ENCODE results near the gene TTLL3. TPM values are rescaled to one million over a fixed set of nuclear protein-coding genes. Genes with fewer than 3 reads are reported as not detected.

Gene TTLL3
- polyA plus RNA-seq, 1 donor (not counting 4 experiments of a cell fraction or from before 2014, with no cell fraction given), result 11.3 TPM

DNA sequence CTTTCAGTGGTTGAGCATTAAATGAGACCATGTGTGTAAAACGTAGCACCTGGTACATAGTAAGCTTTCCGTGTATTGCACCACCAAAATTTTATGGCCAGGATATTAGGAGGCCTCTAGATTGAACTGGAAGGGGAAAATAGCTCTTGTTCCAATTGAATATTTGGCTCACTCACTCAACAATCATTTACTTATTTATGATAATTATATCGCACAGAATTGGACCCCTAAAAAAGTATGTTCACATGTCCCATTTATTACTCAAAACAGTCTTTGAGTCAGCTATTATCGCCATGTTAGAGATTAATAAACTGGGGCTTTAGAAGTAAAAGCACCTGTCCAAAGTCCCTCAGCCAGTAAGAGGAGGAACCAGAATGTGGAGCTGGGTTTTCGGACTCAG, 5.1 kb upstream of the TTLL3 start:
- Histone ChIP-seq H3K4me2 (ENCODE audit: control insufficient read depth, extremely low read depth, insufficient read depth, low read depth, low read length) (no peak overlapping the region), H3K27me3 (ENCODE audit: control insufficient read depth, extremely low read depth, insufficient read depth, low read length) (no peaks in the 10 kb centered on the region), H3K4me3 (ENCODE audit: control insufficient read depth in 2 of 3, extremely low read depth in 1 of 3, insufficient read depth in 2 of 3, low read depth in 1 of 3, low read length in 3 of 3) (no peak overlapping the region), H4K20me1 (ENCODE audit: control insufficient read depth, extremely low read depth, insufficient read depth, low read length) (no peaks in the 10 kb centered on the region), H3K9me1 (ENCODE audit: control insufficient read depth, extremely low read depth, insufficient read depth, low read length) (no peaks in the 10 kb centered on the region), H3K79me2 (ENCODE audit: control insufficient read depth, insufficient read depth, low read length) (no peaks in the 10 kb centered on the region), H2AFZ (ENCODE audit: control insufficient read depth, low read length) (no peak overlapping the region), H3K9me3 (ENCODE audit: control insufficient read depth, low read depth, low read length) (no peaks in the 10 kb centered on the region), H3K9ac (ENCODE audit: control insufficient read depth, extremely low read depth, insufficient read depth, low read length) (no peak overlapping the region), H3K36me3 (ENCODE audit: control insufficient read depth in 2 of 2, extremely low read depth in 1 of 2, insufficient read depth in 2 of 2, low read length in 2 of 2) (peaks cover 36 to 47% of the 10 kb centered on the region in 2 experiments), H3K27ac (ENCODE audit: control insufficient read depth, insufficient read depth, low read length) (no peak overlapping the region), H3K4me1 (ENCODE audit: control insufficient read depth, extremely low read depth, insufficient read depth, low read length) (no peaks in the 10 kb centered on the region)
- dilution Hi-C loops (cut with MboI; ENCODE audit: extremely low pct_ligation_motif_present, low sequenced_read_pairs), result no loop called here
- DNase-seq (ENCODE audit: low read depth, low spot score), result no peak
- FAIRE-seq, result no peak
- TF ChIP-seq, protein P1, sequence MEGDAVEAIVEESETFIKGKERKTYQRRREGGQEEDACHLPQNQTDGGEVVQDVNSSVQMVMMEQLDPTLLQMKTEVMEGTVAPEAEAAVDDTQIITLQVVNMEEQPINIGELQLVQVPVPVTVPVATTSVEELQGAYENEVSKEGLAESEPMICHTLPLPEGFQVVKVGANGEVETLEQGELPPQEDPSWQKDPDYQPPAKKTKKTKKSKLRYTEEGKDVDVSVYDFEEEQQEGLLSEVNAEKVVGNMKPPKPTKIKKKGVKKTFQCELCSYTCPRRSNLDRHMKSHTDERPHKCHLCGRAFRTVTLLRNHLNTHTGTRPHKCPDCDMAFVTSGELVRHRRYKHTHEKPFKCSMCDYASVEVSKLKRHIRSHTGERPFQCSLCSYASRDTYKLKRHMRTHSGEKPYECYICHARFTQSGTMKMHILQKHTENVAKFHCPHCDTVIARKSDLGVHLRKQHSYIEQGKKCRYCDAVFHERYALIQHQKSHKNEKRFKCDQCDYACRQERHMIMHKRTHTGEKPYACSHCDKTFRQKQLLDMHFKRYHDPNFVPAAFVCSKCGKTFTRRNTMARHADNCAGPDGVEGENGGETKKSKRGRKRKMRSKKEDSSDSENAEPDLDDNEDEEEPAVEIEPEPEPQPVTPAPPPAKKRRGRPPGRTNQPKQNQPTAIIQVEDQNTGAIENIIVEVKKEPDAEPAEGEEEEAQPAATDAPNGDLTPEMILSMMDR (optimal IDR thresholded peaks at IDR 0.05 in 1 of 3, IDR thresholded peaks at IDR 0.05 in 1 of 3, conservative IDR thresholded peaks at IDR 0.05 in 1 of 3; ENCODE audit: extremely low read depth in 1 of 3, insufficient read depth in 2 of 3, low read length in 3 of 3), result no peak
- no peak for TF ChIP-seq EZH2 (IDR thresholded peaks at IDR 0.05; ENCODE audit: low read length)

DNA sequence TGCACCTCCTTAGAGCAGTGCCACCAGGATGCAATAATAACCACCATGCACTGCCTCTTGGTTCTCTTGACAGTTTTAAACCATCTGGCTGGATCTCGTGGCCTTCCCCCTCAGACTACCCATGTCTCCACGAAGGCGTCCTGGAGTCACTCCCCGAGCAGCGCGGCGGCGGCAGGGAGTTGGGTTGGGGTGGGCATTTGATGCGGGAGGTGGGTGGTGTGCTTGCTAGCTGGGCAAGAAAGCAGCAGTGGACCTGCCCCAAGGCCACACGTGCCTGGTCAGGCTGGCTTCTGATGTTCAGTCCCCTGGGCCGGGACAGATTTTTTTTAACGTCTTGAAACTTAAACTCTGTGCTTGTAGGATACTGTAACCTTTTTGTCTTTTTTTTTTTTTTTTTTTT, 3.9 kb upstream of the TTLL3 start:
- Histone ChIP-seq H4K20me1 (ENCODE audit: control insufficient read depth, extremely low read depth, insufficient read depth, low read length) (no peaks in the 10 kb centered on the region), H3K9ac (ENCODE audit: control insufficient read depth, extremely low read depth, insufficient read depth, low read length) (no peak overlapping the region), H3K36me3 (ENCODE audit: control insufficient read depth in 2 of 2, extremely low read depth in 1 of 2, insufficient read depth in 2 of 2, low read length in 2 of 2) (peaks cover 27 to 40% of the 10 kb centered on the region in 2 experiments), H3K27me3 (ENCODE audit: control insufficient read depth, extremely low read depth, insufficient read depth, low read length) (no peaks in the 10 kb centered on the region), H2AFZ (ENCODE audit: control insufficient read depth, low read length) (no peak overlapping the region), H3K4me3 (ENCODE audit: control insufficient read depth in 2 of 3, extremely low read depth in 1 of 3, insufficient read depth in 2 of 3, low read depth in 1 of 3, low read length in 3 of 3) (no peak overlapping the region), H3K4me2 (ENCODE audit: control insufficient read depth, extremely low read depth, insufficient read depth, low read depth, low read length) (no peak overlapping the region), H3K4me1 (ENCODE audit: control insufficient read depth, extremely low read depth, insufficient read depth, low read length) (peaks cover 7% of the 10 kb centered on the region), H3K9me3 (ENCODE audit: control insufficient read depth, low read depth, low read length) (no peaks in the 10 kb centered on the region), H3K9me1 (ENCODE audit: control insufficient read depth, extremely low read depth, insufficient read depth, low read length) (no peaks in the 10 kb centered on the region), H3K79me2 (ENCODE audit: control insufficient read depth, insufficient read depth, low read length) (no peaks in the 10 kb centered on the region), H3K27ac (ENCODE audit: control insufficient read depth, insufficient read depth, low read length) (no peak overlapping the region)
- dilution Hi-C loops (cut with MboI; ENCODE audit: extremely low pct_ligation_motif_present, low sequenced_read_pairs), result no loop called here
- TF ChIP-seq, protein P1 (optimal IDR thresholded peaks at IDR 0.05 in 1 of 3, IDR thresholded peaks at IDR 0.05 in 1 of 3, conservative IDR thresholded peaks at IDR 0.05 in 1 of 3; ENCODE audit: extremely low read depth in 1 of 3, insufficient read depth in 2 of 3, low read length in 3 of 3), result no peak
- no peak for TF ChIP-seq EZH2 (IDR thresholded peaks at IDR 0.05; ENCODE audit: low read length)
- FAIRE-seq (no peak), DNase-seq (ENCODE audit: low read depth, low spot score) (no peak)
